Measurements from ENCODE around the gene PKP2.

Gene PKP2

DNA sequence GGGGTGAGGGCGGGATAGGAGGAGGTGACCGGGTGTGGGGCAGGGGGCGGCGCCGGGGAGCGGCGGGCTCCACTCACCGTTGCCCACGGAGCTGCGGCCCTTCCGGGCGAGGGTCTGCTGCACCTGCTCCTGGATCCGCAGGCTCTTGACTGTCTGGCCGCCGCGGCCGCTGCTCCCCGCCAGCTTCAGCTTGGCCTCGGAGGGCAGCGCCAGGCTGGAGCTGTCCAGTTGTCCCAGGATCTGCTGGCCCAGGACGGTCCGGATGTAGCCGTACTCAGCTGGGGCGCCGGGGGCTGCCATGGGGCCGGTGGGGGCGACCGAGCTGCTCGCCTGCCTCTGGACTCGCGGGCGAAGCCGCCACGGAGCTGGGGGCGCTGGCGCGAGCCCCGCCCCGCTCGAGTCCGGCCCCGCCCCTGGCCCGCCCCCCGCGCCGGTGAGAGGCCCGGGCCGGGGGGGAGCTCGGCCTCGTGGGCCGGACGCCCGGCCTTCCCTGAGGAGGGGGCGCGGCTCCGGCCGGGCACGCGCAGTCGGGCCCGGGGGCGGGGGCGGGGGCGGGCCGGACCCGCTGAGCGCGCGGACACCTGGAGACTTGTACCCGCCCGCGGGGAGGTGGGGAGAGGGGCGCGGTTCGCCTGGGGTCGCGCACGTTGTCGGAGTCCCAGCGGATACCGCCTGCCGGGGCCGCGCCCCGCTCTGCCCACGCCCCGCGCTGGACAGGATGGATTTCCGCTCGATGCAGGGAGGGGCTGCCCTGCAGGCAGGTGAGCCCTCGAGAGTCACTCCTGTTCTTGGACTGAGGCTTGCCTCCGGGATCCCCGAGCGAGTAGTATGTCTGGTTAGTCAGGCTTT lies at the start of gene PKP2:
PKP2 (minus strand) TSS at position 346 of the 849 bp plus-strand sequence; CDS start at position 300, 46 bp downstream.
- DNase-seq = peak; percentile 67

DNA sequence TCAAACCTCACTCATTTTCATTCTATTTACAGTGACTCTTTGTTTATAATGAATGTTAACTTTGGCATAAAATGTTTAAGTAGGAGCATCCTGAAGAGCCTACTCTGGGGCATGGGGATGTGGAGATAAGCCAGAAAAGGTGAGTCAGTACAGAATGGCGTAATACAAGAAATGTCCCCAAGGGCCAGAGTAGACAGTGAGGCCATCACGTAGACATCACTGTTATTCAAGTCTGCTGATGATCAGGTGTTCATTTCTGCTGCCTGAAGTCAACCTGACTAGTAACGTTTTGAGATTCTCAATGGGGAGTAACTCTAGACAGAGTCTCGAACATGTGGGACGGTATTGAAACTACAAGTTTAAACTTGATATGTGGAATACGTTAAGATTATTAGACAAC lies 47.6 kb upstream of the PKP2 start:
- no peak for DNase-seq

DNA sequence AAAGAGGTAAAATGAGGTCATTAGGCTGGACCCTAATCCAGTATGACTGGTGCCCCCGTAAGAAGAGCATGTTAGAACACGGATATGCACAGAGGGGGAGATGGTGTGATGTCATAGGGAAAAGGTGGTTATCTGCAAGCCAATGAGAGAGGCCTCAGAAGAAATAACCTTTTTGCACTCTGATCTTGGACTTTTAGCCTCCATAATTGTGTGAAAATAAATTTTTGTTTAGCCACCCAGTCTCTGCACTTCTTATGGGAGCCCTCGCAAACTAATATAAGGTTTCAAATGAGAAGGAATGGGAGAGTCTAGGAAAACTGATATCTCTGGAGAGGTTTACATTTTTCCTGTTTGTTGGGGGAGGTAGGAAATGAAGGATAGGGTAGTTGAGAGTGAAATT lies 43.2 kb upstream of the PKP2 start:
- no peak for DNase-seq

DNA sequence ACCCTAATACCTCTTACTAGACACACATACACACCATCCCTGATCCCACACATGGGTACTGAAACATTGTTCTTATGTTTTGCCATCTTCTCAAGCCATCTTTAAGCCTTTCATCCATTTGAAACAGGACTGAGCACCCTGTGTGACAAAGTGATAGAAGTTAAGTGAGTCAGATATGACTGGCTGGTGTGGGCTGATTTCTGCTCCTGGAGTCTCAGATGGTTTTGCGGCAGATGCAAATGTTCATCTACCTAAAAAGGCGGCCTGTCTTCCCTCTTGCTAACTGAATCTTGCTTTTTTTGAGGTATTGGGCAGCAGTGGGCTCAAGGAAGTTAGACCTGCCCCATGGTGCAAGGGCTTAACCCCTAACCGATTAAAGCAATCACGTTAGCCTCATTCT lies 30.4 kb upstream of the PKP2 start:
- DNase-seq = no peak

DNA sequence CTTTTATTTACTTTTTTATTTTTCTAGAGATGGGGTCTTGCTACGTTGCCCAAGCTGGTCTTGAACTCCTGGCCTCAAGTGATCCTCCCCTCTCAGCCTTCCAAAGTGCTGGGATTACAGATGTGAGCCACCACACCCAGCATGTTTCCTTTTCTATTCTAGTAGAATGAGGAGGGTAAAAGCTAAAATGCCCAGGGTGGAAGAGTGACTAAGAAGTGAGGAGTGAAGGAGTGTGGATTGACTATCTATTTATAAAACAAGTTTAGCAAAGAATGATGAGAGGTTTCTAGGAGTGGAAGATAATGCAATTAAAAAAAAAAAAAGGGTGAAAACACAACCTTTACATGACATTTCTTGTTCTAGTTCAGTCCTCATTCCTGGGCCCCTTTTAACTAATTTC lies 29.8 kb upstream of the PKP2 start:
- no peak for DNase-seq

DNA sequence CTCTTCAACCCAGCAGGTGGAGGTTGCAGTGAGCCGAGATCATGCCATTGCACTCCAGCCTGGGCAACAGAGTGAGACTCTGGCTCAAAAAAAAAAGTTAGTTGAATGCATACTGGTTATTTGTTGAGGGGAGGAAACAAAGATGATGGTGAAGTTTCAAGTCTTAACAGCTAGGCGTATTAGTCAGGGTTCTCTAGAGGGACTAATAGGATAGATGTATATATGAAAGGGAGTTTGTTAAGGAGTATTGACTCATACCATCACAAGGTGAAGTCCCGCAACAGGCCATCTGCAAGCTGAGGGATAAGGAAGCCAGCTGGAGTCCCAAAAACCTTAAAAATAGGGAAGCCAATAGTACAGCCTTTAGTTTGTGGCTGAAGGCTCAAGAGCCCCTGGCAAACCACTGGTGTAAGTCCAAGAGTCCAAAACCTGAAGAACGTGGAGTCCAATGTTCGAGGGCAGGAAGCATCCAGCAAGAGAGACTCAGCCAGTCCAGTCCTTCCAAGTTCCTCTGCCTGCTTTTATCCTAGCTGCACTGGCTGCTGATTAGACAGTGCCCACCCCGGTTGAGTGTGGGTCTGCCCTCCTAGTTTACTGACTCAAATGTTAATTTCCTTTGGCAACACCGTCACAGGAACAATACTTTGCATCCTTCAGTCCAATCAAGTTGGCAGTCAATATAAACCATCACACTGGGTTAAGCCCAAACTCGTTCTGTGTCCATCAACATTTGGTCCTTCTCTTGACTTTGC lies 26.1 kb upstream of the PKP2 start:
- DNase-seq = no peak

DNA sequence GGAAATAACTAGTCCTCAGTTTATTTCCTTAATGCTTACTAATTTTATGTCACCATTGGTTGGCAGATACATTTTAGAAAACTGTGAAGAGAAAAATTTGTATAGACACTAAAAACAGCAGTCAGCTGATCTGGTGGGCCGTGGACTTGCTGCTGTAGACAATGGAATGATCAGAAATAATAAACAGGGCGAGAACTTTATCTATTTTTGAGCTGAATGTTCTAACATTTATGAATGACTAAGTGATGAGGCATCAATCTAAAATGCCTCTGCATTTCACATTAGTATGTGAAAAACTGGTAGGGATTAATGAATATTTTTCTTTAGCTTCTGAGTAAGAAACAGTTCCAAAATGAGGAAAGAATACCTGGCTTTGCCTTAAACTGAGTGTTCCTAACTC lies 24.8 kb upstream of the PKP2 start:
- no peak for DNase-seq

DNA sequence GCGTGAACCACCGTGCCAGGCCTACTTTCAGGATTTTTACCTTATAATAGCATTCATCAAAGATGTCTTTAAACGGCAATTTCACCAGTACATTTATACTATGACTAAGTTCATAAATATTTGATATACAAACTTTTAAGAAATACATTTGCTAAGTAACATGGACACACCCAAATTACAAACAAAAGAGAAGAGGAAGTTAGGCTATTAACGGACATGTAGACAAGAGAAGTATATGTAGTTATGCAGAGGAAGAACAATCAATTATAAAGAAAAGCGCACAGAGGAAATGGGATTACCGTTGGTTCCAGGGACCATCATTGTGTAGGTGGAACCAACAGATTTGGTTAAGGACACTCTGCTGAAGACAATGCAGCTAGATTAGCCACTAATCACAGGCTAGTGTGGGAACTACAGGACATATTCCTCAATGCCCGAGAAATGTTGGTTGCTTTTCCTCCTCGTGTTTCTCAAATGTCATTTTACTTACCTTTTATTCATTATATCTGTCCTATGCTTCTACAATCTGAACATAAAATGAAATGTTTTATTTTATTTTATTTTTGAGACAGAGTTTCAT lies 24.0 kb upstream of the PKP2 start:
- DNase-seq = no peak

DNA sequence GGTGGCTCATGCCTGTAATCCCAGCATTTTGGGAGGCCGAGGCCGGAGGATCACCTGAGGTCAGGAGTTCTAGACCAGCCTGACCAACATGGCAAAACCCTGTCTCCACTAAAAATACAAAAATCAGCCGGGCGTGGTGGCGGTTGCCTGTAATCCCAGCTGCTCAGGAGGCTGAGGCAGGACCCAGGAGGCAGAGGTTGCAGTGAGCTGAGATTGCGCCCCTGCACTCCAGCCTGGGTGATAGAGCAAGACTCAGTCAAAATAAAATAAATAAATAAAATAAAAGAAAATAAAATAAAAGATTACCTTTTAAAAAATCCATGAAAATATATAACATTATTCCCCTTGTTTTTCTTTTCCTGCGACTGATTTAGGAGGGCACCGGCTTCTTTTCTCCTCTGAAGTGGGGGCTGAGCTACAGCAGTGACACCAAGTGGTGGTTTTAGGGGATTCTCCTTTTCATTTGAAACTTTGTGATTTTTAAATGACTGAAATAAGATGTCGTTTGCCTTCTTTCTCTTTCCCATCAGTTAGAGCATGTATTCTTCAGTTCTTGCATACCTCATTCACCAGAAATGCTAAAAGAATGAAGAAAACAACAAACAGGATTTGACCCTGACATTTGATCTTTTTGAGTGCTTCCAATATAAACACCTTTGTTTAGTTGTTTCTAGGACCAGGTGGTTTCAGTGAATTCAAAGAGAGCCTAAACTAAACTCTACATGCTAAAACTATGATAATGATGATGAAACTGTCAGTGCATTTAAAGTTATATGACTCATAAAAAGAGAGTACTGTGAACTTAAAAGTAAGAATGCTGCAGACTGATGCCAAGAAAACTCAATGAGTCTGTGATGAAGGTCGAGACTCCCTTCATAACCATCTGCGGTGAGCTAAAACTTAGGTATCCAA lies 22.6 kb upstream of the PKP2 start:
- peak; percentile 64 for DNase-seq

DNA sequence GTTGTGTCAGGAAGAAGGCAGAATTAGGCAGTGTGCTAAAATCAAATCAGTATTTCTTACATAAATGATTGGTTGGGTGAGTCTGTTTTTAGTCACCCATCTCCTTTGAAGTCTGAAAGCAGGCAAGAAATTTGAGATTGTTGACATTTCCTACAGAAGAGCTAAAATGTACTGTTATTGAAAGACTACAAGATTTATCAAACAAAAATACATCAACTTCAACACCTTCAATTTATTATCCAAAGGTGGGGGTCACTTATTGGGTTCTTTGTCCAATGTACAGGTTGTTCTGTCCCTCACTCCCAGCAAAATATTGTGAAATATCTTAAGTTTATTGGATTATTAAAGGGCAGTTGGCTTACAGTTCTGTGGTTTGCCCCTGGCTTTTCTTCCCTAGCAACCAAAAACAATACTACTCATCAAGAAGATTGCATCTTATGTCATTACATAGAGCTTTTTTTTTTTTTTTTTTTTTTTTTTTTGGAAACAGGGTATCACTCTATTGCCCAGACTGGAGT lies 20.6 kb upstream of the PKP2 start:
- DNase-seq = peak; percentile 26

DNA sequence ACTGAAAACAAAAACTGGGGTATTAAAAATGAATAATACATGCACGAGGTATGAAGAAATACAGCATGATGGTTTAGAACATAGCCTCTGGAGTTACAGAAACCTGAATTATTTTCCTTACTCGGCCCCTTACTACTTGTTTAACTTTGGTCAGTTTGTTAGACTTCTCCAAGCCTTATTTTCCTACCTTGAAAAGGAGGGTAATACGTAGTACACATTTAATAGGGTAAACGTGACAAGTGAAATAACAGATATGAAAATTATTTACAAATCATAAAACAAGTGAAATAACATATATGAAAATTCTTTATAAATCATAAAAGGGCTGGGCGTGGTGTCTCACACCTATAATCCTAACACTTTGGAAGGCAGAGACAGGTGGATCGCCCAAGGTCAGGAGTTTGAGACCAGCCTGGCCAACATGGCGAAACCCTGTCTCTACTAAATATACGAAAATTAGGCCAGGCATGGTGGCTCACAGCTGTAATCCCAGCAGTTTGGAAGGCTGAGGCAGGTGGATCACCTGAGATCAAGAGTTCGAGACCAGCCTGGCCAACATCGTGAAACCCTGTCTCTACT lies 11.4 kb upstream of the PKP2 start:
- no peak for DNase-seq

DNA sequence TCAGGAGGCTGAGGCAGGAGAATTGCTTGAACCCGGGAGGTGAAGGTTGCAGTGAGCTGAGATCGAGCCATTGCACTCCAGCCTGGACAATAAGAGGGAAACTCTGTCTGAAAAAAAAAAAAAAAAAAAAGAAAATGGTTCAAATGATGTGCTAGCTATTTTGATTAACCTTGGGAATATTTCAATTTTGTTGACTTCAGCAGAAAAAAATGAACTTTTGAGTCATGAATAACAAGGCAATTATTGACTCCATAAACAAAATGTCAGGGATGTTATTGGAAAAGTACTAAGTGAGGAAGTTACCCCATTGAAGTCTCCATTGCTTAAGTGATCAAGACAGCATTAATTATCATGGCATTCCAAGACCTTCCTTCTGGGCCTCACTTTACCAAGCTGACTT lies 10.6 kb upstream of the PKP2 start:
- no peak for DNase-seq

DNA sequence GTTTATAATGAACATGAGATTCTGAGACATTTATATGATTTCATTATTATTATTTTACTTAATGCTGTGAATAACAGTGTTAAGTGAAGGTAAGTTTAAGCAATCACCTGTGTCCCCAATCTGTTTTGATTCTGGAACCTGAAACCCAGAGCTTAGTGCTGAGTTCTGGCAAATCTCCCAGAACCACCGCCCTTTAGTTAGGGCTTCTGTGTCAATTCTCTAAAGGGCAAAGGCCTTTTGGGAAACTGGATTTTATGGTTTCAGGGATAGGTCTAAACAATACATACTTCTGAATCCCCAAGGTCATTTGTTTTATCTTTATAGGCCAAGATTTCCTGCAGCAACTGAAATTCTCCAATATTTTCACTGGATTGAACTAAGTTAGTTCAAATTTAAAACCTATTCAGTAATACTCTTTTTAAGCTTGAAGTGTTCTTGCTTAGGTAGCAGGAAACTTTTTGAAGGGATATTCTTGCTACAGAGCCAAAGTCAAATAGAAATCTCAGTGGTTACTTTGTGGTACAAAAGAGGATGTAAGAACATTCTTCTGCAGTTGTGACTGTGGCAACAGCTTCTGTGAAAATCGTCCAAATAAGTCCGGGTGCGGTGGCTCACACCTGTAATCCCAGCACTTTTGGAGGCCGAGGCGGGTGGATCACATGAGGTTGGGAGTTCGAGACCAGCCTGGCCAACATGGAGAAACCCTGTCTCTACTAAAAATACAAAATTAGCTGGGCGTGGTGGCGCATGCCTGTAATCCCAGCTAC lies 10.0 kb upstream of the PKP2 start:
- no peak for DNase-seq

DNA sequence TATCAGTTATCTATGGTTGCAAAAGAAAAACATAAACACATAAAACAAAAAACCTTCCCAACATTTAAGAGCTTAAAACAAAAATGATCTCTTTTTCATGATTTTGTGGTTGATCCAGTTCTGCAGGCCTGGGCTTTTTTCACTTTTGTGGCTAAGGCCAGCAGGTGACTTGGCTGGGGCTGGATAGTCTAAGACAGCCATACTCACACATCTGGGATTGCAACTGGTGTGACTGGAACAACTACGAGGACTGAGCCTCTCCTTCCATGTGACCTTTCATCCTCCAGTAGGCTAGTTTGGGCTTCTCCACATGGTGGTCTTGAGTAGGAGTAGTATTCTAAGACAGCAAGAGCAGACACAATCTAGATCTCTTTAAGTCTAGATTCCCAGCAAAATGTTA lies 7.2 kb upstream of the PKP2 start:
- DNase-seq = no peak

DNA sequence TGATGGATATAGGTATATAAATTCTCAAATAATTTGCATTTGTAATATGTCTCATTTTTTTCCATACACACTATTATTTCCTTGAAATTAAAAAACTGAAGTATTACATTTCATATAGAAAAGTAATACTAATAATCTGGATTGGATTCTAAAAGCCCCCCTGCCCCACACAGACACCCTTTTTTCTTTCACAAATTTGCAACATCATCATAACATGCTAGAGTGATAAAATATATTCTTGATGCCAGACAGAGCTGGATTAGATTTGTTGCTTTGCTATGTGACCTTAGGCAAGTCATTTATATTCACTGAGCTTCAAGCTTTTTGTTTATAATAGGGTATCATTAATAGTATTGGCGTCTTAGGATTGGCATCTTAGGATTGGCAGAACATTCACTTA lies 6.7 kb upstream of the PKP2 start:
- DNase-seq = no peak

DNA sequence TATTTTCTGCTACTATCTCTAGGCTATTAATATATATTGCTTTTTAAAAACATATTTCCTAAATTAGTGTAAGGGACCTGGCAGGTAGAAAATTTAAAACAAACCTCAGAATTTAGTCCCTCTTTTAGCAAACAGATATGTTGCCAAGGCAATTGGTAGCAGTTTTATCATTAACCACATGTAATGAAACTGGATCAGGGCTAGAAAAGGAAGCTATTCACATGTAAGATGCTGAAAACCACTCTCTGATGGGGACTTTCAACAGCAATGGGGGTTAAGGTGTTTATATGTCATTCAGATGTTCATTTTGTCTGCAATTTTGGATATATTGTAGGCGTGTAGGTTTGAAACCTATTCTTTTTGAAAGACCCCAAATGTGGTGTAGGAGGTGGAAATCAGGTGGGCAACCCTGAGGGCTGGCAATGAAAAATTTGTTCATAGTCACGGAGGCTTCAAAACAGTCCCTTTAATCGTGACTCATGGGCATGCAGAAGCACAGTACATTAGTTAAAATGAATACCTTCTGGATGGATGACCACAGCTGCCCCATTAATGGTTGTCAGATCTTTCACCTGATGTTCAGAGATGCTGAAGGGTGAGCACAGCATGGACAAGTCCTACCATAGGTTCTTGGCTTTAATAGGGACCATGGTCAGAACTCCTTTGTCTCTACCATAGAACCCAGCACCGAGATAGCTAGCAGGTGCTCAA lies 5.9 kb upstream of the PKP2 start:
- DNase-seq = no peak

DNA sequence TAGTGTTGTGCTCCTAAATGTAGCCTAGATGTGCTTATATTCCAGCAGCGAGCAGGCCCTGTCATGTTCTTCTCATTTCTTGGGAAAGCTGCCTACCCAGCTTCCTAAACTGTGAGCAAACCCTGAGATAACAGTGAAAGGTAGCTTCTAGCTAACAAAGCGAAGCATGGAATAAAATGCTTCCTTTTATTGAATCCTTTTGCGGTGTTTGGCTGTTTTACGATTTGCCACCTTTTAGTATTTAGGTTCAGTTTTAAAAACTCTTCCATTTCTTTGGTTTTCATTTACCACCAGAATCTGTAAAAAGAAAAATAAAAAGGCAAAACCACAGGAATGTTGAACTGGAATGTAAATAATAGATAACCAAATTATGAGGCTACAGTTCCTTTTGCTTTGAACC lies 5.0 kb upstream of the PKP2 start:
- no peak for DNase-seq

DNA sequence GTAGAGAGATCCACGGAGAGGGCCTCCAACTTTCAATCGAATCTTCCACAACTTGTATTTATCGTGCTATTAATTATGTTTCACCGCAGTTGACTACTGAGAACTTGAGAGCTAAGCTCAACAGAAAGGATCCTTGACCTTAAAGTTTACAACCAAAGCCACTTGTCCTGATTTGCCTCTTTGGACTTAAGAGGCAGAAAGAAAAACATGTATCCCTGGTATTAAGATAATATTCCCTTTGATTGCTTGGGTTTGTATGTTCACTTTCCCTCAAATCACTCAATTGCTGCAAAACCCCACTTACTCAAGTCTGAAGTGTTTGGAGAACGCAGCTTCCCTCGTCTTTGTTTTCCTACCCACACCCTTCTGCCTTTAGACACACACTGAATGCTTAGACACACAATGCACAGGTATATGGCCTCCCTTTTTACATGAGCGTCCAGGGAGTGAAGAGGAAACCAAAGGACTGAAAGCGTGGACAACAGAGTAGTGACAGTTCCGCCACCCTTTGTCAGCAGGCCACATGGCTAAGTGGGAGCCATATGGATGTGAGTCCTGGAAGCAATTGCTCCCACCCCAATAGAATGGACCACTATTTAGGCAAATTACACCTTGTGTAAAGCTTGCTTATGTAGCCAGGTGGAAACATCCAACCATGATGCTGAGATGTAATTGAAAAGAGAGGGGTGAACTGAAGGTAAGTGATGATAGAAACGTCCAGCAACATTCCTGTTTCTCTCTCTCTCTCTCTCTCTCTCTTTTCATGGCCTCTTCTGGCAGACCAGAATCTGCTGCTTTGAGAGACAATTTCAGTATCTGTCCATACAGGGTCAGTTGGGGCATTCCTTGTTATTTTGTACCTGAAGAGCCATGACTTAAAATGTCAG lies 1.4 kb upstream of the PKP2 start:
- DNase-seq = no peak

DNA sequence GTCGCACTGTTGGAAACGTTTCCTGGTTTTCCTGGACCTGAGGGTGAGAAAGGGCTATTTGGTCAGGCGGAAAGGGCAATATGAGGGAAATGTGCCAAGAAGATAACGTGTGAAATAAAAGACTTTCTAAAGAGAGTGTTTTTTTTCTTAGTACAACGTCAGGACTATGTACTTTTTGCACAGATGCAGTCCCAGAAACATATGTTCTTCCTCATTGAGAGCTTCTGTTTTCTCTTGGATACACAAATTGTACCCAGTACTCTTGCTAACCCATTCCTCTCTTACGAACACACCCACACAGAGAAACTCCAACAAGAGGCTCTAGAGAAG lies 669 bp upstream of the PKP2 start:
- DNase-seq = peak; percentile 53

Data from OCI-M1 (cell line).